ENCODE measurements around the gene COLEC11. TPM values are rescaled to one million over a fixed set of nuclear protein-coding genes. Genes with fewer than 3 reads are reported as not detected.

COLEC11 gene
- total RNA-seq, 3 donors from 2014 or later = 0.28 to 0.43 TPM; not detected in 1

DNA sequence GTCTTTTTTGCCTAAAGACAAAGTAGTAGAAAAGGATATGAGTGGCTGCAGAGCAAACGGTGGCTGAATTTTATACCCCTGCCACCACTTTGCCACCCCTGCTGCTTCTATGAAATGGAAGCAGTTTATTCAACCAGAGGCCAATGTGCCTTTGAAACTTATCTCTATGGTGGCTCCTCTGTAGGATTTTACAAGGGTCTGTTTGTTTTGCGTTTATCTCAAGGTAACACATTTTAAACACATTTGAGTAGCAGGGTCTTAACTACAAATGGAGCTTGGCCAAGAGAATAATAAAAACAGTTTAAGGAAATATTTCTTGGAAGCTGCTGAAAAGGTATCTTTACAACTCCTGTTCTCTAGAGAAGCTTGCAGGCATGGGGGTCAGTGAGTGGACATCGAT, 69.2 kb downstream of the COLEC11 start:
- H3K27me3 Mint-ChIP-seq (ENCODE audit: low read depth) = peaks cover 5% of the 10 kb centered on the region

DNA sequence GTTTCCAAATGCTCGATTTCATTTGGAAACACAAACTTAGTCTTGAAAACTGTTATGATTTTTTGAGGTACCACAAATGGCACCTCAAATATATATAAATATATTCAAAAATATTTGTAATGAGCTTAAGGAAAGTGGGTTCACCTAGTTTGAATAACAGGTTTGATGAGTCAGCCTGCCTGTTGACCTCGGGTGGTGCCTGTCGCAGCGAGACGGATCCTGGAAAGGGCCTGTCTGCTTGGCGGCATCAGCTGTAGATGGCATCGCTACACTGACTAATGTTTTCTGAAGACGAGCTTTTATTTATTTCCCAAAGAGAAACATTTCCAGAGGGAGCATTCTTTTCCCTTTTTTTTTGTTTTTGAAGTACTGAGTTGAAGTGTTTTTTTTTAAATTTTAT, 70.0 kb downstream of the COLEC11 start:
- DNase-seq = no peak
- Mint-ChIP-seq H3K36me3 (ENCODE audit: insufficient read depth) (no peaks in the 10 kb centered on the region), H3K27me3 (ENCODE audit: low read depth) (peaks cover 5% of the 10 kb centered on the region), H3K4me3 (no peak overlapping the region), H3K4me1 (ENCODE audit: low read depth) (peaks cover 6% of the 10 kb centered on the region), H3K9me3 (no peaks in the 10 kb centered on the region)
- ATAC-seq = no peak

More for the DNA sequence above, 69.2 kb downstream of the COLEC11 start:
- DNase-seq (no peak), ATAC-seq (no peak)
- Mint-ChIP-seq H3K36me3 (ENCODE audit: insufficient read depth) (no peaks in the 10 kb centered on the region), H3K4me3 (no peak overlapping the region), H3K9me3 (no peaks in the 10 kb centered on the region), H3K4me1 (ENCODE audit: low read depth) (peaks cover 6% of the 10 kb centered on the region)

DNA sequence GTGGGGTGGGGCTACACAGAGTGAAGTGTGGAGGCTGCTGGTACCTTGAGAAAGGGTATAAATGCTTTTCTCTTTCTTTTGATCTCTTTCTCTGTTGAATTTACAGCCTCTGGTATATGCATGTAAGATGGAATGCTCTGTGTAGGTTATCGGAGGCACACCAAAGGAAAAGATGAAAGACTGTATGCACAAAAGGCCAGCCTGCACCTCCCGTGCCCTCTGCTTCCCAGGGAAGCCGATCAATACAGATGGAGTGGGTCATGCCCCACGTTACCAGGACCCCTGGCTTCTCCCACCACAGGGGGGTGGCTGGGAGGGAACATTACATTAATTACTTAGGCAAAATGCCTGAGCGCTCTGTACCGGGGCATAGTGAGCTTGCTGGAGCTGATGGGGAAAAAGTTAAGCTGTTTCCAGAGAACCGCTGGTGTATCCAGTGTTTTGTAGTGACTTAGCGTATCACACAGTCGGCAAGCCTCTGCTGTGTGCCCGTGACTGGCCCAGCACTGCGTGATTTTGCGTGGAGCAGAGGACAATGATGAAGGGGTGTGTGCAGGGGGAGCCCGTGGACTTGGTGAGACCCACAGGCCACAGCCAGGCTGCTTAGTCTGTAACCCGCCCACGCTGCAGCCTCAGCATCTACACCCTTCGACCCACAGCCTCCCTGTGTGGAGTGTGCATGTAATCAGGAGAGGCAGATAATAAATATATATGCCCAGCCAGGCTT, 71.1 kb downstream of the COLEC11 start:
- Mint-ChIP-seq H3K27me3 (ENCODE audit: low read depth) (peaks cover 9% of the 10 kb centered on the region), H3K4me3 (no peak overlapping the region), H3K9me3 (no peaks in the 10 kb centered on the region), H3K4me1 (ENCODE audit: low read depth) (peaks cover 1% of the 10 kb centered on the region), H3K36me3 (ENCODE audit: insufficient read depth) (no peaks in the 10 kb centered on the region)
- no peak for ATAC-seq
- DNase-seq = no peak

DNA sequence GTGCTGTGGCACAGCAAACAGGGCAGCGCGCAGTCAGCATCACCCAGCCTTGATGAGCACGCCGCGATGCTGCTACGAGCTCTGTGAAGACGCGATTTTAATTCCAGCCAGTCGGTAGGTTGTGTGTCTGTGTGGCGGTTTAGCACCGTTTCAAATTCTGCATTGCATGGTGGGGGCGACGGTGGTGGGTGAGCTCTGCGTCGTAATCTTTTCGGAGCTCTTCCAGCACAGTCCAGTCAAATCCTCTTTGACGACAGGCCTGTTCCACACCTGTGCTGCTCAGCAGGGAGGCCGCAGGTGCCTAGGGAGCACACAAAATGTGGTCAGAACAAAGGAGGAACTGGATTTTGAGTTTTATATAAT, 71.7 kb downstream of the COLEC11 start:
- Mint-ChIP-seq H3K4me3 (no peak overlapping the region), H3K4me1 (ENCODE audit: low read depth) (no peaks in the 10 kb centered on the region), H3K27me3 (ENCODE audit: low read depth) (peaks cover 9% of the 10 kb centered on the region), H3K9me3 (no peaks in the 10 kb centered on the region), H3K36me3 (ENCODE audit: insufficient read depth) (no peaks in the 10 kb centered on the region)
- no peak for ATAC-seq
- no peak for DNase-seq

DNA sequence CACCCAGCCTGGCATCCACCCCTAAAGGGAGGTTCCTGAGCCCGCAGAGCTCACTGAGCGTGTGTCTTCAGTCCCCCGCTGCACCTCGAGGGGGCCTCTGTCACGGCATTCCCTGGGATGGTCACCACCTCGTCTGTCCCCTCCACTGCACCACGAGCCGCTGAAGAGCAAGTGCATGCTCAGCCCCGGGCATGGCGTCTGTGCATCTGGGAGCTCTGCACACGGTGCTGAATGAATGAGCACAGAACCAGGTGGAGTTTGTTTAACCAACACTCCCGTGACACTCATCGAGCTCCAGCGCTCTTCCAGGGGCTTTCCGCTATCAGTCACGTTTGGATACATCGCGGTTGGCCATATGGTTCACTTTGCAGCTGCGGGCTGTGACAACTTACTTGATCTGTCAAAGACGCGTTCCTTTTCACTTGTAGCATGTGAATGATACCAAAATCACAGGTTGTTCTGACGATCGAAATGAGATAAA, 72.3 kb downstream of the COLEC11 start:
- H3K4me1 Mint-ChIP-seq (ENCODE audit: low read depth) = no peaks in the 10 kb centered on the region
- DNase-seq = no peak
- no peak for ATAC-seq
- H3K9me3 Mint-ChIP-seq = no peaks in the 10 kb centered on the region
- H3K27me3 Mint-ChIP-seq (ENCODE audit: low read depth) = peaks cover 9% of the 10 kb centered on the region
- H3K36me3 Mint-ChIP-seq (ENCODE audit: insufficient read depth) = no peaks in the 10 kb centered on the region
- H3K4me3 Mint-ChIP-seq = no peak overlapping the region

DNA sequence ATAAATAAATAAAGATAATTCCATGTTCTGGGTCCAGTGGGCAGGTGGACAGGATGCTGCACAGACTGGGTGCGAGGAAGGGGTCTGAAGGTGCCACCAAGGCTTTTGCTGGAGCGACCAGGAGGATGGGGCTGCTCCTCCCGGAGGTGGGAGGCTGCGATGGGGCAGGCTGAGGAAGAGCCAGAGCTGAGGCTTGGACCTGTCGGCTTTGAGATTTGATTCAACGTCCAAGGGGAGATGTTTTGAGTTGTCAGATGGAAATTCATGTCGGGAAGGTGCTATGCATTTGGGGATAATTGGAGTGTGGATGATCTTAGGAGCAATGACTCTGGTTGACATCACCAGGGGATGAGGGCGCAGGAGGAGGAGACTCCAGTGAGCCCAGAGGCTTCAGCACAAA, 74.7 kb downstream of the COLEC11 start:
- DNase-seq = no peak
- no peaks in the 10 kb centered on the region for H3K4me1 Mint-ChIP-seq (ENCODE audit: low read depth)
- H3K9me3 Mint-ChIP-seq = no peaks in the 10 kb centered on the region
- H3K4me3 Mint-ChIP-seq = no peak overlapping the region
- H3K36me3 Mint-ChIP-seq (ENCODE audit: insufficient read depth) = no peaks in the 10 kb centered on the region
- no peak for ATAC-seq
- H3K27me3 Mint-ChIP-seq (ENCODE audit: low read depth) = peaks cover 9% of the 10 kb centered on the region

DNA sequence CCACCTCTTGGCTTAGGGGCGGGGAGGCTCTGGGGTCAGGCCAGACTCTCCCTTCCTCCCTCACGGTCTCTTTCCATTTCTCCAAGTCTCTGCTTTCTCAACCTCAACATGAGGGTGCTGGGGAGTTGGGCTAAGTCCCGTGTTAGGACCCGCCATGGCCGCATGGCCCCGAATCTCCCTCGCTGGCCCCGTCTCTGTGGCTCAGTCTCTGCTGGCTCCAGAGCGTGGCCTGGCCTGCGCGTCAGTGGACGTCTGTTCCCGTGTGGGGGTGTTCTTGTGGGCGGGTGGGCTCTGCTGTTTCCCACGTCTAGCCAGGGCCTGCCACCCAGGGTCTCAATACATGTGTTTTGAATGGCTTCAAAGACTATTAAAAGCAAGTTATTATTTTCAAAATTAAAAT, 75.5 kb downstream of the COLEC11 start:
- no peaks in the 10 kb centered on the region for H3K4me1 Mint-ChIP-seq (ENCODE audit: low read depth)
- peaks cover 9% of the 10 kb centered on the region for H3K27me3 Mint-ChIP-seq (ENCODE audit: low read depth)
- H3K4me3 Mint-ChIP-seq = no peak overlapping the region
- H3K36me3 Mint-ChIP-seq (ENCODE audit: insufficient read depth) = no peaks in the 10 kb centered on the region
- H3K9me3 Mint-ChIP-seq = no peaks in the 10 kb centered on the region
- ATAC-seq (no peak), DNase-seq (no peak)

DNA sequence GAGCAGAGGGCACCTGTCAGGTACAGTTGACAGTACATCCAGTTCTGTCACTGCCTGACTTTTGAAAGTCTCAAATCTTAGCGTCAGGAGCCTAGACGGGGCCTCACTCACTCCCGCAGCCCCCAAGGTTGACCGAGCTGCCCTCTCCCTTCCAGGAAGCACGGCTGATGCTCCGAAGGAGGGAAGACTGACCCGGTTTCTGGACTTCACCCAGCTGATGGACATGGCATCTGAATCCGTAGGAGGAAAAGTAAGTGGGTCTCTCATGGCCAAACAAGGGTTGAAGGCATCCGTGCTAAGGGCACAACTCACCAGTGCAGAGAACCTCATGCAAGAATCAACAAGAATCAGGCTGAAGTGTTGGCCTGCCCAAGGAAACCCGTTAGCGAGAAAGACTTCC, 76.0 kb downstream of the COLEC11 start:
- no peak for DNase-seq
- Mint-ChIP-seq H3K4me3 (no peak overlapping the region), H3K36me3 (ENCODE audit: insufficient read depth) (no peaks in the 10 kb centered on the region), H3K27me3 (ENCODE audit: low read depth) (peaks cover 9% of the 10 kb centered on the region), H3K4me1 (ENCODE audit: low read depth) (no peaks in the 10 kb centered on the region), H3K9me3 (no peaks in the 10 kb centered on the region)
- no peak for ATAC-seq

DNA sequence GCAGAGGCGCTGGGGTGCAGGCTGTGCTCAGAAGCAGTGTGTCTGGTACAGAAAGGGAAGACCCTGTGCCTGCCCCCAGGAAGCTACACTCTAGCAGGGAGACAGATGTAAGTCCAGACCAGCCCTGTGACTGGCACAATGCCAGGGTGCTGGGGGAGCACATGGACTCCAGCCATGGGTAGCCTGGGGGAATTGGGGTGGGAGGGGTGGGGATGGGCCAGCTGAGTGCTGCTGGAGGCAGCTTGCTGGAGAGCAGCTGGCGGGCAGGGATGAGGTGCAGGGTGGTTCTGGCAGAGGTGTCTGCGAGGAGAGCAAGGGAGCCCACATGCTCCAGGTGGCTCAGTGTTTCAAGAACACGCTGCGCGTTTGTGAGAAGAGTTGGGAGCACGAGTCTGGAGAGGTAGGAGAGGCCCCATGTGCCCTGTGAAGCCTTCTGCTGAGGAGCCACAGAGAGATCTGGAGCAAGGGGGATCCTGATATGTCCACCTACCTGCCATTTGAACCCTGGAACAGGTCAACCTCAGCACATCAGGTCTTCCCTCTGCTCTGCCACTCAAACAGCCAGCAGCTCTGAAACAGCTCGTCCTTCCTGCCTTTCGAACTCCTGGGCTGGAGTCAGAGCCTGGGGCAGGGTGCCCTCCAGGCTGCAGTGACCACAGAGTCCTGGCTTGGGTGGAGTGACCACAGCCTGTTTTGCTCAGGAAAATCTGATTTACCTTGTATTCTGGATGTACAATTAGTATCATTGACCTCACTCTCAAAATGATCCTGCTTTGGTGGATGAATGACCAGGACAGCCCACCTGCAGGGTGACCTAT, 78.2 kb downstream of the COLEC11 start:
- H3K4me3 Mint-ChIP-seq = no peak overlapping the region
- H3K36me3 Mint-ChIP-seq (ENCODE audit: insufficient read depth) = no peaks in the 10 kb centered on the region
- no peaks in the 10 kb centered on the region for H3K4me1 Mint-ChIP-seq (ENCODE audit: low read depth)
- peaks cover 8% of the 10 kb centered on the region for H3K27me3 Mint-ChIP-seq (ENCODE audit: low read depth)
- no peaks in the 10 kb centered on the region for H3K9me3 Mint-ChIP-seq
- ATAC-seq = no peak
- DNase-seq = no peak

DNA sequence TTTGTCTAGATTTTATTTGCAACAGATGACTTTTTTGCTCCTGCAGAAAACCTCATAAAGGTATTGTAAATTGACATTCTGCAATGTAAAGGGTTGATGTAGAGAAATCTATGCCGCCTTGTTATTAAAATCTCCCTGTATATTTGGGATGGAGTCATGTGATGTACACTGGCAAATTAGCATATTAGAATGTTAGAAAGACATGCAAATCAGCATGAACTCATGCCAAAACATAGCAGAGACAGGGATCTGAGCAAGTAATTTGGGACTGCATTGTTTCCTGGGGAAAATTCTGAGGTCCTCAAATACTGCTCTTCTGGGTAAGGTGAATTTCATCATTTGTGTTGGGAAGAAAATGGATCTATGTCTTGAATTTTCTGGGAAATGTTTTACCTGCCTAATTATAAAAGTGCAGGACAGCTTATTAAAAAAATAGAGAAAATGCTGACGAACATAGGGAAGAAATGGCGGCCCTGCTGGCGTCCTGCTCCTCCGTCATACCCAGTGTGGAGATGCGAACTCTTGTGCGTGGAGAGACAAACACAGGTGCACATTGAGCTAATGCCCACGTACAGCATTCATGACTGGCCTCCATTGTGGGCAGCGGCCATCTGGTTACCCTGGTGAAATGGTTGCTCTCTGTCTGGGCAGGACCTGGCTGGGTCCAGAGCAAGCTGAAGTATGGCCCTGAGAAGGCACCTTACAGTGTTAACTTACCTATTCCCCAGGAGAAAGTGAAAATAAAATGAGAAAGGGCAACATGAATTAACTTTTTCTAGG, 79.3 kb downstream of the COLEC11 start:
- Mint-ChIP-seq H3K27me3 (ENCODE audit: low read depth) (peaks cover 8% of the 10 kb centered on the region), H3K4me1 (ENCODE audit: low read depth) (no peaks in the 10 kb centered on the region), H3K9me3 (no peaks in the 10 kb centered on the region), H3K36me3 (ENCODE audit: insufficient read depth) (no peaks in the 10 kb centered on the region), H3K4me3 (no peak overlapping the region)
- ATAC-seq (no peak), DNase-seq (no peak)

DNA sequence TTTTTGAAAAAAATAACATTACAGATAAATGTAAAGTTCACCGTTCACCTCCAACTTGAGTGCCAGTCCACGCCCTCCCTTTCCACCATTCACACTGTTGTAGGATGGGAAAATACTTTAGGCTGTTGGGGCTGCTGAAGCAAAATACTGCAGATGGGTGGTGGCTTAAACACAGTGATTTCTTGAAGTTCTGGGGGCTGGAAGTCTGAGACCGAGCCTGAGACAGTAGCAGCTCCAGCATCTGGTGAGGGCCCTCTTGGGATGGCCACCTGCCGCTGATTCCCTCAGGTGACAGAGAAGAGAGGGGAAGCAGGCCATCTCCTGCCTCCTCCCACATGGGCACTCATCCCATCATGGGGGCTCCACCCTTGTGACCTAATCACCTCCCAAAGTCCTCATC, 80.8 kb downstream of the COLEC11 start:
- peaks cover 4% of the 10 kb centered on the region for H3K27me3 Mint-ChIP-seq (ENCODE audit: low read depth)
- H3K4me3 Mint-ChIP-seq = no peak overlapping the region
- DNase-seq (no peak), ATAC-seq (no peak)
- no peaks in the 10 kb centered on the region for H3K36me3 Mint-ChIP-seq (ENCODE audit: insufficient read depth)
- no peaks in the 10 kb centered on the region for H3K4me1 Mint-ChIP-seq (ENCODE audit: low read depth)
- H3K9me3 Mint-ChIP-seq = no peaks in the 10 kb centered on the region

DNA sequence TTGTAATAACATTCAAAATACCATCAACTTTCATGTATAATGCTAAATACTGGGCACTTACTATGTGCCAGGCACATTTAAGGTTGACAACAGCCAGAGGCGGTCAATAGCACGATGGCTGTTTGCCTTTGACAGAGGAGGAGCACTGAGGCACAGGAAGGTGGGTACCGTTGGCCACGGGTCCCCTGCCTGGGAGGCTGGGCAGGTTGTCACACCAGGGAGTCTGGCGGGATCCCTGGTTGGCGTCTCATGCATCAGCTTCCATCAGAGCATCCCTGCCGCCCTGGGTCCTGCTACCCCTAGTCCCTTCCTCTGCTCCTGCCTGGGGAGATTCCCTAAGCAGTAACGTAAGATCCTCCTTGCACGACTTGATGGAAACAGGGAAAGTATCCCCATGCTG, 82.5 kb downstream of the COLEC11 start:
- H3K27me3 Mint-ChIP-seq (ENCODE audit: low read depth) = peaks cover 4% of the 10 kb centered on the region
- ATAC-seq = no peak

DNA sequence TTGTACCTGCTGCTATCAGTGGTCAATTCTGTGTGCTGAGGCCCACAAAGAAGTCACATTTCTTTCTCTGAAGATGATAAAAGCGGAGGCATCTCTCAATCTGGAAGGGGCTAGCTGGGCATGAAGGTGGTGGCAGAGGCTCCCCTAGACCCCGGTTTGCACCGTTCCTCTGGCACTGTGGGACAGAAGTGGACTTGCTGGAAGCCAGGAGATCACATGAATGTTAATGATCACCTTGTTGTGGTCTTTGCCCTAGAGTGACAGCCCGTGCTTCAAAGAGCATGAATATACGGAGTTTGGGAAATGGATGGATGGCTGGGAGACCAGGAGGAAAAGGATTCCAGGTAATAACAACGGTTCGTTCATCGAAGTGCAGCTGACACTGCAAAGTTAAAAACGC, 83.3 kb downstream of the COLEC11 start:
- no peaks in the 10 kb centered on the region for H3K4me1 Mint-ChIP-seq (ENCODE audit: low read depth)
- no peak overlapping the region for H3K4me3 Mint-ChIP-seq

More for the DNA sequence above, 82.5 kb downstream of the COLEC11 start:
- DNase-seq = no peak
- Mint-ChIP-seq H3K9me3 (no peaks in the 10 kb centered on the region), H3K4me3 (no peak overlapping the region), H3K36me3 (ENCODE audit: insufficient read depth) (no peaks in the 10 kb centered on the region), H3K4me1 (ENCODE audit: low read depth) (no peaks in the 10 kb centered on the region)

DNA sequence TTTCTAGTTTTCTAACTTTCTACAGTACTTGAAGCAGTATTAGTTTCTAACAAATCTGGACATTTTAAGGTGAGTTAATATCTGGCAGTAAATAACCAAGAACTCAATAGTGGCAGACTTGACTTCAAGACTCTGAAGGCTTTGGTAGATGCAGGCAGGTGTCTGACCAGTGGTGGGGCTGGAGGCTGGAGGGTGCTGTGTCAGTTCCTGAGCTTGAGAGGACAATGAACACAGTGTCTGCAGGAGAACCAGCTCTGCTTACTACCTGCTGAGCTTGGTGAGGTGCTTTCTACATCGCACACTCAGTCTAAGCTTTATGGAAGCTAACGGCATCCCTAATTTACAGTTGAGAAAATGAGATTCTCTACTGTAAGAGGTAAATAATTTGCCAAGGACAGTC, 84.3 kb downstream of the COLEC11 start:
- ATAC-seq = no peak
- no peaks in the 10 kb centered on the region for H3K36me3 Mint-ChIP-seq (ENCODE audit: insufficient read depth)
- H3K9me3 Mint-ChIP-seq = no peaks in the 10 kb centered on the region
- no peaks in the 10 kb centered on the region for H3K4me1 Mint-ChIP-seq (ENCODE audit: low read depth)
- H3K4me3 Mint-ChIP-seq = no peak overlapping the region
- peaks cover 5% of the 10 kb centered on the region for H3K27me3 Mint-ChIP-seq (ENCODE audit: low read depth)
- DNase-seq = no peak

More for the DNA sequence above, 83.3 kb downstream of the COLEC11 start:
- Mint-ChIP-seq H3K9me3 (no peaks in the 10 kb centered on the region), H3K27me3 (ENCODE audit: low read depth) (peaks cover 4% of the 10 kb centered on the region), H3K36me3 (ENCODE audit: insufficient read depth) (no peaks in the 10 kb centered on the region)
- ATAC-seq (no peak), DNase-seq (no peak)

All from activated T-cell treated with anti-CD3 and anti-CD28 coated beads, Interleukin-2, amount 50 U/mL, for 4 hours (primary cell).